BJ (cell line): Measurements from ENCODE around the gene NFXL1. TPM values are rescaled to one million over a fixed set of nuclear protein-coding genes. Genes with fewer than 3 reads are reported as not detected.

Experiments used
- CTCF ChIA-PET: fragments of 350-600 bp; formaldehyde crosslinking; extraction: SDS; loops from one replicate; lab custom pipeline; 2021; ENCODE audit warnings: antibody characterized with exemption, inconsistent platforms; lab: Yijun Ruan, JAX
- POLR2A ChIA-PET: fragments of 300-600 bp; sonication (Branson Sonifier 250); formaldehyde crosslinking; extraction: SDS; loops from one replicate; lab custom pipeline; 2021; ENCODE audit warnings: antibody characterized with exemption; lab: Charles Lee
- DNase-seq: peaks from one replicate; pipeline ENCODE4 v3.0.0-alpha.2; 2011; ENCODE audit warnings: low read depth
- H3K27me3 ChIP-seq: 2 replicates; pipeline ENCODE4 v1.6.0; 2011; ENCODE audit warnings: low read length; ENCODE audit not compliant: control insufficient read depth, insufficient read depth
- H3K36me3 ChIP-seq: 2 replicates; pipeline ENCODE4 v1.5.1; 2011; ENCODE audit warnings: low read length; ENCODE audit not compliant: control insufficient read depth, insufficient read depth
- H3K4me3 ChIP-seq: 2 replicates; pipeline ENCODE4 v1.5.1; 2011; ENCODE audit warnings: low read depth, mild to moderate bottlenecking, control low read depth, low read length
- CTCF ChIP-seq: IDR thresholded peaks from 2 replicates; pipeline ENCODE4 v1.5.1; 2011; ENCODE audit warnings: low read depth, mild to moderate bottlenecking, control low read depth, inconsistent platforms, low read length, moderate library complexity; ENCODE audit not compliant: insufficient read depth
- polyA plus RNA-seq: library from polyadenylated mRNA; depleted of rRNA; stranded (reverse); fragments of >200 nt; gene quantifications from 2 replicates; pipeline ENCODE4 v1.2.3, GENCODE V29; 2011

NFXL1 gene
- polyA plus RNA-seq, 1 experiment, result 7.1 TPM

- POLR2A ChIA-PET, result no interaction called here
- DNase-seq, result no peak
- Histone ChIP-seq H3K4me3 (no peak overlapping the region), H3K27me3 (no peaks in the 10 kb centered on the region), H3K36me3 (peaks cover 4% of the 10 kb centered on the region)
- CTCF ChIA-PET, result no interaction called here
- no peak for TF ChIP-seq CTCF
These were observed 14.7 kb downstream of the NFXL1 start for GRCh38 chr4:47899639-47900038.

GRCh38 chr4:47891928-47892327, 22.5 kb downstream of the NFXL1 start:
- no peak for TF ChIP-seq CTCF
- ChIA-PET POLR2A (no interaction called here), CTCF (interaction anchor here (0.6 to 0.7 kb wide), 2 partner anchors 55 to 1197 kb away, joined by 3 read pairs; no protein-coding TSS in a partner anchor)
- no peak for DNase-seq
- Histone ChIP-seq H3K36me3 (peaks cover 3% of the 10 kb centered on the region; the same call in 1 of the 2 replicates), H3K27me3 (no peaks in the 10 kb centered on the region), H3K4me3 (no peak overlapping the region)

GRCh38 chr4:47882228-47882627, 32.2 kb downstream of the NFXL1 start:
- TF ChIP-seq CTCF, result no peak
- CTCF ChIA-PET, result interaction anchor here (0.5 to 3.0 kb wide), 4 partner anchors 16 to 985 kb away, joined by 3 to 10 read pairs (median 4); partner anchors contain the start of gene CORIN
- POLR2A ChIA-PET, result no interaction called here
- no peaks in the 10 kb centered on the region for H3K27me3 ChIP-seq
- H3K4me3 ChIP-seq, result no peak overlapping the region
- H3K36me3 ChIP-seq, result peaks cover 2% of the 10 kb centered on the region; the same call in 1 of the 2 replicates
- no peak for DNase-seq

- POLR2A ChIA-PET, result no interaction called here
- Histone ChIP-seq H3K4me3 (no peak overlapping the region), H3K36me3 (peaks cover 4% of the 10 kb centered on the region), H3K27me3 (no peaks in the 10 kb centered on the region)
- no peak for TF ChIP-seq CTCF
- CTCF ChIA-PET, result interaction anchor here (3.0 kb wide), 1 partner anchor 42 kb away, joined by 10 read pairs; the partner anchor contains the start of gene CORIN
- DNase-seq, result no peak
These were observed 34.9 kb downstream of the NFXL1 start for GRCh38 chr4:47879458-47879857.

GRCh38 chr4:47876784-47877546, 37.4 kb downstream of the NFXL1 start:
- ChIA-PET CTCF (no interaction called here), POLR2A (no interaction called here)
- no peaks in the 10 kb centered on the region for H3K27me3 ChIP-seq
- H3K36me3 ChIP-seq, result peaks cover 7% of the 10 kb centered on the region
- no peak for DNase-seq
- H3K4me3 ChIP-seq, result no peak overlapping the region
- no peak for TF ChIP-seq CTCF
